Stimulated activated CD4-positive, alpha-beta T cell treated with anti-CD3 and anti-CD28 coated beads, Interleukin-2, amount 100 ng/mL, for 4 hours (primary cell): Measurements from ENCODE around the gene SRP9.
"Not testable (repeated sequence)": the region's sequence is repeated elsewhere in the genome, so short reads cannot be mapped to it uniquely, and the experiment has no call there.

ENCODE experiments used
- DNase-seq: peaks from one replicate; pipeline ENCODE4 v3.0.0-alpha.2; 2020; ENCODE audit warnings: low read depth

The SRP9 gene

DNA sequence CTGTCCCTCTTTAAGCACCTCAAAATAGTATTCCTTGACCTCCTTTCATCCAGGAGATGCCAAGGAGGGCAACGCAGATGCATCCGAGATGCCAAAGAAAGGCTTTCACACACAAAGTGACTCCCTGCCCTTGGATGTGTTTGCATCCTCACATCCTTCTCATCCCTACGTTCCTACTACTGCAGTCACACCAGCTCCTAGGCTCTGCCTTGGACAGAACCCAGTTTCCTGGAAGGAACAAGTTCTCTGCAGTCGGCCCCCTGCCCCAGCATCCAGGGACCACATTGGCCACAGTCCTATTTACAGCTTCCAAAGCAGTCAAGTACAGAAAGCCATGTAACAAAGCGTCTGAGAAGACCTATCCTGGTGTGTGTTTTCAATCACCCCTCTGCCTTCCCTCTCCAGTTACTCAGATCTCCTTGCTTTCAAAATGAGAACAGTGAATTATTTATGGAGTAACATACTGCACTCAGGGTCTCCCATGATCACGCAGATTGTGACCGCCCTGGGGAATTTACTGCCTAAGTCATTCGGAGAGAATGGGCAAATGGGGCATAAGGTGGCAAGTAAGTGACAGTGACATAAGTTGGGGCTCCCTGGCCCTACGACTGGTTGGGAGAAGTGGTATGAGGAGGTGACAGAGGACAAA lies 21.8 kb upstream of the SRP9 start:
- no peak for DNase-seq

GRCh38 chr1:225757927-225758656 lies 19.5 kb upstream of the SRP9 start:
- no peak for DNase-seq

GRCh38 chr1:225759972-225760371 lies 17.7 kb upstream of the SRP9 start:
- not testable (repeated sequence) for DNase-seq

GRCh38 chr1:225760531-225760930 lies 17.1 kb upstream of the SRP9 start:
- DNase-seq: no peak

GRCh38 chr1:225761395-225761794 lies 16.2 kb upstream of the SRP9 start:
- DNase-seq: not testable (repeated sequence)

DNA sequence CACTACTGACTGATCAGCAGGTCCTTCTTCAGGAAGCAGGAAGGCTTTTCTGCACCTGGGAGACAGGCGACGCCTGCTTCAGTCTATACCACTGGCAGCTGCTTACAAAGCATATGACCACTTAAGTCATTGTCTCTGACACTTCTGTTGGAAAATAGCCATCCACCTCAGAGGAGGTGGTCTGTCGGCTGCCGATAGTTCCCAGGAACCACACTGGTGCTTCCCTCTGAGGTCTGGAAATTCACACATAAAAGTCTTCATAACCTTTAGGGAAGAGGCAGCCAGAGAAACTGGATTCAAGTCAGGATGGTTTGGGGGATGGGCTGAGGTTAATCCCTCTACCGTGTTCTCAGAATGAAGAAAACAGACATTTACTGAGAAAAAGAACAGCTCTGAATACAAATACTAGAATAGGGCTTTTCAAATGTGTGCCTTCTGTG lies 15.6 kb upstream of the SRP9 start:
- no peak for DNase-seq

DNA sequence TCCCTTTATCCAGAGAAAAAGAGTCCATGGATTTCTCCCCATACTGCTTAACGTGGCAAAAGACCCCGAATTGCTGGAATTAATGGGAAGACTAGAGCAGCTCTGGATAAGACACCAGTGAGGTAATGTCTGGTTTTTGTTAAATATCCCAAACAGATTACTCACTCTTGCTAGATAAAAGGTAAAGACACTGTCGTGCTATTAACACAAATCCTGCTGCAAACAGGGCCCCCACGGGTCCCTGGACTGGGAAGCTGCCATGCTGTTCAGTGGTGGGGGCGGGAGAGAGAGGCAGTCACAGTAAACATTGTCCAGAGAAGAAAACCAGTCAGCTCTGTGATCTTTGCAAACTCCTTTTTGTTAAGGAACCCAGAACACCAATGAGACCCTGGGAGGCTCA lies 15.2 kb upstream of the SRP9 start:
- DNase-seq: no peak

DNA sequence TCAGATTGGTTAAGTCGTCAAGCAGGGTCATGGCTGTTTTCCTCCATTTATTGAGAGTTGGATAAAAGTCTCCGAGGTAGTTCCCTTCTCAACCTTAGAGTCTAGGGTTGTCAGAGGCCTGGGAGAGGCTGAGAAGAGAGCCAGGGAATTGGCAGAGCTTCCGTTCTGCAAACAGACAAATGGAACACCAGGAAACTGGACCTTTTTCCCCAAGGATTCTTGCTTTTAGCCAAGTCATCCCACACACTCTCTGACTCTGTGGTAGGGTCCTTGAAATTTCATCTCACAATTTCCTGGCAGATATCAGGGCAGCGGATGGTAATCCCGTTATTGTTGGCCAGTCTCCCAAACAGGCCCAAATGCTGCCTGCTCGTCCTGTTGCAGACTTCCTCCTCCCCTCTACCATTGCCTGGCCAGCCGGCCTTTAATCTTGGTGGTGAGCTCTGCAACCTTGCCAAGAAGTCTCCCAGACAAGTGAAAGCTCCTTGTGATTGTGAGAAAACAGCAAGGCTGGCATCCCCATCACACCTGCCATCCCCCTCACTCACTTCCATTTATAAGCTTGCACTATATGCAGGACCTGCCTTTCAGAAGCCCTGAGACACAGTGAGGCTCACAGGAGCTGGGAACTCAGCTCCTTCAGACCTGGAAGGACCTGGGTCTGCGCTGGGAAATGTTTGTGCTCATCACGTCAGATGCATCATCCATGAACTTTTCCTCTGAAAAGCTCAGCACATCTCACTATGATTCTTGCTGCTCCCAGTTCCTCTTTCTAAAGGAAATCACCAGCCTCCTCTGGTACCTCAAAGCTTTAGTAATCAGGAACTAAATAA lies 13.7 kb upstream of the SRP9 start:
- no peak for DNase-seq

- DNase-seq: no peak
Measured at GRCh38 chr1:225765982-225766674, 11.5 kb upstream of the SRP9 start.

- DNase-seq: no peak
Measured at GRCh38 chr1:225766967-225767633, 10.5 kb upstream of the SRP9 start.

DNA sequence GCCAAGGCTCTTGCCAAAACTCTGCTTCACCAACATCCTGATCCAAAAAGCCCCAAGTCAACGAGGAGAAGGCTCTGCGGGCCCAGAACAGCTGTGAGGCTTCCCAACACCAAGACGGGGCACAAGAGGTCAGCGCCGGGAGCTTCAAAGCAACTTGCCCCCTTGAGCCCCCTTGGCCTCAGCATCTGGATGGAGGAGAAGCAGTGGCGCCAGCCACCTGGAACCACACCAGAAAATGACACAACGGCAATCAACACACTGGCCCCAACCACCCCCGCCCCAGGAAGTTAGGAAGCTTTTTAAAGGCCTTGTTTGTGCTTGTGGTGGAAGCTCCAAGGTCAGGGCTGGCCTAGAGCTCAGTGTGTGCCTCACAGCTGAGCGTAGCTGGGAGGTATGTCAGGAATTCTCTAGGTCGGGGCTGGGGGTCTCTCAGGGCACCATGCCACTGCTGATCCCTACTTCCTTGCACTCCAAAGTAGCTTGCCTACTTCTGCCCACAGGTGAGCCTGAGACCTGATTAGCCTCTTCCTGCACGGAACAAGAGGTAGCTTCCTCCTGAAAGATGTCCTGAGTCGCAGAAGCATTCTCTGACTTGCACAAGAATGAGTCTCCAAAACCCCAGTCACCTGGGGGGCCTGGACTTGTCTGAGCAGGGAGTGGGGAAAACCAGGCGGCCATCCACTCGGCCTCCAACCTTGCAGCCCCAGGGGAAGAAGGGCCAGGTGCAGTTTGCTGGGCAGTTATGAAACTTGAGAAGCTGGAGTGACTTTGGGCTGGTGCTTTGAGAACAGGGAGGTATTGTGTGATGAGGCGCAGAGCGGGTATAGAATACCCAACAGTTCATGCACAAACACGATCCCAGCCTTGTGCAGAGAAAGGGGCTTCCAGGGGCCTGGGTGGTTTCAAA lies 9.7 kb upstream of the SRP9 start:
- DNase-seq: no peak

DNA sequence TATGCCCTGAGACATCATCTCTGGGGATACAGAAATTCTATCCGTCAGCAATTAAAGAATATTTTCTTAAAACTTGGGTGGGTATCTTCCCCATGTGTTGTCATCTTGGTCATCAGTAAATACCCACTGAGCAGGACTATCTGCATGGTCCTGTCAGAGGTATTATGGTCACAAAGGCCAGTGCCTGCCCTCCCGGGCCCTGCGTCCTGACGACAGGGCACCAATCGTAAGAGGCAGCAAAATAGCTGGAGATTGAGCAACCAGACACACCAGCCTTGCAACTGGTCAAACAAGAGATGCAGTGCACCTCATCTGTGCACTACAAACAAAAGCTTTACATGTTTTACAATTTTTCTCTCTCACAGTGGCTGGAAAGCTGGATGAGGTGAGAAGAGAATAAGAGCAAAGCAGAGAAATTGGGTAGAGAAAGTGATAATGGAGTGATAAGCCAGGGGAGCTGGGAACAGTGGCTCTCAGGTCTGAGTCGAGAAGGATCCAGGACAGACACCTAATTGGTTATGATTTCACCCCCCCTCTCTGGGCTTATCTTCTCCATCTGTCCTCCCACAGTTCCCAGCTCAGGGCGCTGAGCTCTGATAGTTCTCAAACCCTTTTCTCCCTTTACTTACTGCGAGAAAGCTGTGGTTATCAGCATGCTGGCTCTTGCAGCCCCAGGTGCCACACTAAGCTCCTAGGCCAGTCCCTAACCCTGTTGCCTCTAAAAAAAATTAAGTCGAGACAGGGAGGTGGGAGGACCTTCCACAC lies 8.8 kb upstream of the SRP9 start:
- DNase-seq: no peak

DNA sequence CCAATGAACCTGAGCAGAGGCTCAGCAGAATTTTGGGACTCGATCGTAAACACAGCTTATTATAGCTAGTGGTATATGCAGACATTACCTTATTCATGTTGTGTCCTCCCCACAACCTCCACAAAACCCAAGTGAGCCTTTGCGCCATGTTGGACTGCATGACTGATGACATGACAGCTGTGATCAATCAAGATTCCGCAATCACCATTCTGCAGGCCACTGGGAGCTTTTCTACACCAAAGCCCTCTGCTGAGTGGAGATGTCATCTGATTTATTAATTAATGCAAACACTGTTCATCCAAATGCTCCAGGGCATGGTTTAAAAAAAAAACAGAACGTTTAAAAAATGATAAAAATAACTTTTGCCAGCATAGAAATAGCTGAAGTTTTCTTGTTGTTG lies 7.9 kb upstream of the SRP9 start:
- no peak for DNase-seq

DNA sequence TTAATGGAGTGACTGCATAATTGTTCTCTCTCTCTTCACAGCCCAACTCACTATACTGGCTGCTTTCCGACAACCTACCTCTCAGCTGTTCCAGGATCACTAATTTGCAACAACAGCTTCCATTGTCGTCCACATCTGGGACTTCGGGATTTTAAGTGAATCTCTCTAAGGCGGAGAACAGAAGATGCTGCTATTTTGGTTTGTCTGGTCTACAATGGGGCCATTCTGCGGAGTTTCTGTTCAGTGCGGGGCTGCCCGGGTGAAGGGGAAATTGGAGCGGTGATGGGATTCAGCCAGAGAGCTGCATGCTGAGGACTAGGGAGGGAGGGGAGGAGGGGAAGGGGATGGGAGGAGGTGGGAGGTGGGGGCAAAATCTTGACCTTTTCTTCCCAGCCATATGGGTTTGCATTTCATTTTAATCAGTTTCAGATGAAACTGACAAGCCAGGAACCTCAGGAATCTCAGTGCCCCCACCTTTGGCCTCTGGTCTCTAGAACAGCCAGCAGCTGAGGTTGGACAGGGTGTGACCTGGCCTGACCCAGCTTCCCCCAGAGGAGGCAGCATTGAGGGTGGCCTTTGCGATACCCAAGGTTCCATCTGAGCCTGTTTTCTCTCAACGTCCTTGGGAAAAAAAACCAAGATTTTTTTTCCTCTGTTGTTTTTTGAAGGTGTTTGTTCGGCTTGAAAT lies 6.9 kb upstream of the SRP9 start:
- no peak for DNase-seq

- no peak for DNase-seq
Measured at GRCh38 chr1:225771661-225772322, 5.8 kb upstream of the SRP9 start.

GRCh38 chr1:225772323-225772768 lies 5.3 kb upstream of the SRP9 start:
- no peak for DNase-seq

- no peak for DNase-seq
Measured at GRCh38 chr1:225772848-225773247, 4.8 kb upstream of the SRP9 start.

GRCh38 chr1:225774281-225775147 lies 3.1 kb upstream of the SRP9 start:
- no peak for DNase-seq
